T-cell (primary cell): ENCODE measurements around the gene C12orf60. TPM values are rescaled to one million over a fixed set of nuclear protein-coding genes. Genes with fewer than 3 reads are reported as not detected.

Source experiments
- ATAC-seq, 4 experiments: fragments of 200-7000 bp in 3 of 4; fragments of 150-1000 bp in 1 of 4; cut with Tn5 transposase; replicated peaks in 1 of 4; 1 replicate in 3 of 4; 2 replicates in 1 of 4; pipeline ENCODE4 v1.10.0; 2021; ENCODE audit warnings: moderate library complexity in 3 of 4, mild to moderate bottlenecking in 2 of 4, moderate number of reproducible peaks in 1 of 4
- CTCF ChIA-PET, 2 donors: fragments of 300-600 bp; sonication (Branson Sonifier 250); formaldehyde crosslinking; loops; one replicate each; lab custom pipeline; 2022; ENCODE audit warnings: antibody characterized with exemption in 2 of 2; lab: Charles Lee
- POLR2A ChIA-PET, 2 donors: fragments of 300-600 bp; sonication (Branson Sonifier 250); formaldehyde crosslinking; loops; one replicate each; lab custom pipeline; 2022; ENCODE audit warnings: antibody characterized with exemption in 2 of 2; lab: Charles Lee
- DNase-seq, 35 experiments: peaks; one replicate each; pipeline versions ENCODE4 v3.0.0 to v3.0.0-alpha.2; 2013 to 2023
- H3K27ac ChIP-seq: one replicate; pipeline ENCODE4 v1.5.1; 2013; ENCODE audit warnings: low read length
- H3K27me3 ChIP-seq, 2 experiments: replicated peaks in 1 of 2; 1 replicate in 1 of 2; 2 replicates in 1 of 2; pipeline versions ENCODE4 v1.6.1 to v1.7.0; 2013; ENCODE audit warnings: low read length in 1 of 2, mixed read lengths in 1 of 2; ENCODE audit not compliant: control insufficient read depth in 2 of 2, insufficient read depth in 2 of 2; ENCODE audit errors: extremely low read depth in 1 of 2
- H3K36me3 ChIP-seq, 2 donors: 1 replicate in 1 of 2; 2 replicates in 1 of 2; pipeline versions ENCODE4 v1.6.1 to v1.7.0; 2013; ENCODE audit warnings: low read length in 1 of 2; ENCODE audit not compliant: control insufficient read depth in 2 of 2, insufficient read depth in 1 of 2; ENCODE audit errors: extremely low read depth in 1 of 2
- H3K4me1 ChIP-seq, 2 experiments: 1 replicate in 1 of 2; 2 replicates in 1 of 2; pipeline versions ENCODE4 v1.6.1 to v1.7.0; 2013; ENCODE audit warnings: low read length in 2 of 2, mixed read lengths in 1 of 2; ENCODE audit not compliant: insufficient read depth in 2 of 2, control insufficient read depth in 1 of 2; ENCODE audit errors: extremely low read depth in 1 of 2
- H3K4me3 ChIP-seq, 2 donors: 1 replicate in 1 of 2; 2 replicates in 1 of 2; pipeline versions ENCODE4 v1.5.1 to v1.7.0; 2013; ENCODE audit warnings: mild to moderate bottlenecking in 2 of 2, low read length in 1 of 2, moderate library complexity in 1 of 2; ENCODE audit not compliant: control insufficient read depth in 1 of 2; ENCODE audit errors: extremely low read depth in 1 of 2
- H3K9me3 ChIP-seq: 2 replicates; pipeline ENCODE4 v1.7.0; 2013
- H3K27ac Mint-ChIP-seq, 2 donors: one replicate each; pipeline ENCODE4 v1.8.0; 2020 to 2021; ENCODE audit warnings: mild to moderate bottlenecking in 2 of 2, mixed read lengths in 2 of 2
- H3K27me3 Mint-ChIP-seq, 2 donors: one replicate each; pipeline ENCODE4 v1.8.0; 2021 to 2022; ENCODE audit warnings: mixed read lengths in 2 of 2
- H3K36me3 Mint-ChIP-seq: one replicate; pipeline ENCODE4 v1.8.0; 2021; ENCODE audit warnings: mixed read lengths
- H3K4me1 Mint-ChIP-seq, 3 donors: one replicate each; pipeline ENCODE4 v1.8.0; 2020 to 2022; ENCODE audit warnings: mixed read lengths in 3 of 3, mild to moderate bottlenecking in 1 of 3
- H3K4me3 Mint-ChIP-seq, 3 donors: one replicate each; pipeline ENCODE4 v1.8.0; 2020 to 2022; ENCODE audit warnings: mild to moderate bottlenecking in 3 of 3, mixed read lengths in 3 of 3, moderate library complexity in 3 of 3
- H3K9me3 Mint-ChIP-seq, 3 donors: one replicate each; pipeline ENCODE4 v1.8.0; 2020 to 2022; ENCODE audit warnings: mixed read lengths in 3 of 3
- WGBS: methylation state at CpG from one replicate; pipeline ENCODE4 v1.1.5; 2013; ENCODE audit warnings: missing lambda C conversion rate; ENCODE audit not compliant: insufficient coverage; 5-methylcytosine and 5-hydroxymethylcytosine counted together
- total RNA-seq, 35 experiments: library from RNA in 6 of 35; stranded (reverse) in 6 of 35; fragments of 120-200 nt in 1 of 35; gene quantifications; one replicate each; pipeline versions ENCODE4 v1.2.1 to v1.2.4 and lab custom pipeline; 2013 to 2026

The C12orf60 gene
- total RNA-seq, 5 donors from 2014 or later (not counting 1 experiment from before 2014, with no cell fraction given), result 0.50 to 1.4 (median 0.93) TPM; not detected in 1

DNA sequence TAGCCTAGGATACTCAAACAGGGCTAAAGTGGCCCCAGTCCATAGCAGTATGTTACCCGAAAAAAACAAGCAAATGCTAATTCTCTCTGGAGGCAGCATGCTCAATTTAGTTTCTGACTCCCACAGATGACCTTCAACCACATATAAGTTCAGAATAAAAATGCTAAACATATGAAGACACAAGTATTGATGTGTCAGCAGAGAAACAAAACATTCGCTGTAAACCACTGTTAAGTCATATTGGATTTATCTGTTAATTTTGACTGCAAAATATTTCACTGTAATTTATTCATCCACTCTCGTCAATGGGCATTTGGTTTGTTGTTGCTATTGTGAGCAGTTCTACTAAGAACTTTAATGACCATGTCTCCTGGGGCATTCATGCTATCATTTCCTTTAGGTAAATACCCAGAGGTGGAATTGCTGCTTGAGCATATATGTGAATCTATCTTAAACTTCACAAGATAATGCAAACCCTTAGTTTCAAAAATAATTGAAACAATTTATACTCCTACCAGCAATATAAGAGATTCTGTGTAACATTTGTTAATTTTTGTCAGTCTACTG lies 36.7 kb upstream of the C12orf60 start:
- Mint-ChIP-seq H3K4me3 (peak overlapping the region in 2 of 3 donors; percentile 22 to 41), H3K36me3 (peaks cover 55% of the 10 kb centered on the region), H3K27me3 (no peaks in the 10 kb centered on the region), H3K4me1 (peaks cover 36 to 58% (median 43%) of the 10 kb centered on the region in 3 donors), H3K9me3 (peaks cover 8 to 24% (median 19%) of the 10 kb centered on the region in 3 donors), H3K27ac (peak overlapping the region in 1 of 2 donors; percentile 65)
- no peak for DNase-seq
- peaks cover 2 to 20% of the 10 kb centered on the region in 2 experiments for H3K4me1 ChIP-seq
- ChIA-PET POLR2A (no interaction called here), CTCF (interaction anchor here in 1 of 2 donors (0.6 kb wide), 2 partner anchors 36 to 404 kb away, joined by 3 to 13 read pairs; no protein-coding TSS in a partner anchor)
- peaks cover 3 to 17% of the 10 kb centered on the region in 2 donors for H3K36me3 ChIP-seq
- ATAC-seq, result no peak
- no CpG with 5 or more reads among the region's 3 CpGs for WGBS
- no peak overlapping the region for H3K27ac ChIP-seq
- H3K9me3 ChIP-seq, result peaks cover 3% of the 10 kb centered on the region
- H3K27me3 ChIP-seq, result no peaks in the 10 kb centered on the region
- no peak overlapping the region for H3K4me3 ChIP-seq

DNA sequence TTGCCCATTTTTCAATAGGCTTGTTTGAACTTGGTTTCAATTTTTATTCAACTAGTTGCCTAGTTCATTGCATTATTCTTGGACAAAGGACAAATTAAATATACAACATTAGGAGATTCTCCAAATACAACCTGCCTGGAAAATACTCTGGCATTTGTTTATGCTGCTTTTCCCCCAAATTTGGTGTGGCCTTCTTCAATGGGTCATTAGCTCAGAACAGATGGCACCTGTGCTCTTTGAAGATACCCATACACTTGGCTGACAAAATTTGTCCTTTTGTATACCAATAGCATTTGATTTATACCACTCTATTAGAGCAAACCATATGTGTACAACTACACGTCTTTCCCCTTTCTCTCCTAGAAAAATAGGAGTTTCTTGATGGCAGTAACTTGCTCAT lies 35.9 kb upstream of the C12orf60 start:
- H3K9me3 ChIP-seq, result peaks cover 3% of the 10 kb centered on the region
- H3K27me3 ChIP-seq, result no peaks in the 10 kb centered on the region
- peaks cover 45 to 57% (median 46%) of the 10 kb centered on the region in 3 donors for H3K4me1 Mint-ChIP-seq
- peaks cover 8 to 17% (median 15%) of the 10 kb centered on the region in 3 donors for H3K9me3 Mint-ChIP-seq
- H3K27me3 Mint-ChIP-seq, result no peaks in the 10 kb centered on the region
- peaks cover 46% of the 10 kb centered on the region for H3K36me3 Mint-ChIP-seq
- ChIA-PET POLR2A (no interaction called here), CTCF (no interaction called here)
- H3K27ac Mint-ChIP-seq, result peak overlapping the region in 1 of 2 donors; percentile 58
- H3K4me3 ChIP-seq, result peak overlapping the region in 1 of 2 donors; percentile 23
- peak overlapping the region in 1 of 3 donors; percentile 99 for H3K4me3 Mint-ChIP-seq
- H3K4me1 ChIP-seq, result peaks cover 5 to 26% of the 10 kb centered on the region in 2 experiments
- no peak overlapping the region for H3K27ac ChIP-seq
- ATAC-seq (no peak), DNase-seq (no peak)
- WGBS, result no CpG with 5 or more reads among the region's 1 CpG
- H3K36me3 ChIP-seq, result peaks cover 3 to 17% of the 10 kb centered on the region in 2 donors

GRCh38 chr12:14768823-14769405 lies 34.6 kb upstream of the C12orf60 start:
- no peak for ATAC-seq
- Mint-ChIP-seq H3K27ac (peak overlapping the region; percentile 99), H3K36me3 (peaks cover 41% of the 10 kb centered on the region), H3K9me3 (peaks cover 8 to 17% (median 15%) of the 10 kb centered on the region in 3 donors), H3K4me3 (peak overlapping the region; percentile 91 to 99 (median 99)), H3K27me3 (no peaks in the 10 kb centered on the region), H3K4me1 (peaks cover 52 to 63% (median 55%) of the 10 kb centered on the region in 3 donors)
- Histone ChIP-seq H3K27ac (peak overlapping the region; percentile 95), H3K4me1 (peaks cover 9 to 33% of the 10 kb centered on the region in 2 experiments), H3K27me3 (no peaks in the 10 kb centered on the region), H3K4me3 (peak overlapping the region; percentile 81 to 96), H3K36me3 (peaks cover 3 to 17% of the 10 kb centered on the region in 2 donors), H3K9me3 (peaks cover 3% of the 10 kb centered on the region)
- DNase-seq, result peak in 15 of 35 experiments; percentile 3 to 46 (median 14)
- WGBS, result 41% methylated on average over 9 of the region's 16 CpGs
- ChIA-PET CTCF (interaction anchor here (0.7 to 9.8 kb wide), 8 partner anchors 21 to 816 kb away, joined by 3 to 122 read pairs (median 5); partner anchors contain the start of genes ARHGDIB (in 1 of the 2), C12orf60 (in 1 of the 2) and WBP11 (in 1 of the 2)), POLR2A (interaction anchor here (1.3 to 8.3 kb wide), 7 partner anchors 31 to 403 kb away, joined by 3 to 121 read pairs (median 5); partner anchors contain the start of genes ATF7IP (in 1 of the 2), C12orf60 (in 1 of the 2) and WBP11 (in 1 of the 2))

DNA sequence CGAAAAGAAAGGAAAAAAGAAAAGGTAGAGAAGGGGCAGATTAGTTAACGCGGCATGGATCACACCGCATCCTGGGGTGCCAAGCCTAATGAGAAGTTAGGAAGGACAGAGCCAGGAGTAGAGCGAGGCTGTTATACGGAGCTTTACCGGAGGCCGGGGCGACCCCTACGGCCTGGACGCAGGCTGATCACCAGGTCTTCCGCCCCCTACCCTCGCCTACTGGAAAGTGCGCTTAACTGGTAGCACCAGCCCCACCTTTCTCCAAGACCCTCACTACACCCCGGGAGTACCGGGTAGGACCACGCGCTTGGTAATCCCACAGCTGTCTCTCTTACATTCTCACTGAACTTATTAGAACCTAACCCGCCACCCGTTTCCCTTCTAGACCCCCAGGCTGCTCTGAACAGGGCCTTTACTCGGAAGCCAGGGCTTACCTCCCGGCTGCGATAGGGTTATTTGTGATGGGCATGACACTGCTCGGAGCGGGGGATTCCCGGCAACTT lies 34.0 kb upstream of the C12orf60 start:
- H3K4me1 Mint-ChIP-seq, result peaks cover 58 to 68% (median 60%) of the 10 kb centered on the region in 3 donors
- peaks cover 3 to 17% of the 10 kb centered on the region in 2 donors for H3K36me3 ChIP-seq
- no peaks in the 10 kb centered on the region for H3K27me3 ChIP-seq
- ChIA-PET CTCF (interaction anchor here (0.5 to 9.8 kb wide), 11 partner anchors 20 to 353 kb away, joined by 3 to 122 read pairs (median 5); partner anchors contain the start of genes ARHGDIB (in 1 of the 2), C12orf60 (in 1 of the 2) and WBP11 (in 1 of the 2)), POLR2A (interaction anchor here (1.0 to 8.3 kb wide), 14 partner anchors 13 to 404 kb away, joined by 3 to 121 read pairs (median 6); partner anchors contain the start of genes C12orf60 (in 2 of the 2), WBP11 (in 2 of the 2), ARHGDIB (in 1 of the 2) and ATF7IP (in 1 of the 2))
- peak overlapping the region; percentile 99 for H3K27ac Mint-ChIP-seq
- DNase-seq, result peak in 3 of 35 experiments; percentile 8 to 25 (median 15)
- 0% methylated on average over 10 of the region's 26 CpGs for WGBS
- peaks cover 39% of the 10 kb centered on the region for H3K36me3 Mint-ChIP-seq
- ATAC-seq, result no peak
- H3K9me3 ChIP-seq, result peaks cover 3% of the 10 kb centered on the region
- peak overlapping the region; percentile 81 to 96 for H3K4me3 ChIP-seq
- peak overlapping the region; percentile 91 to 99 (median 99) for H3K4me3 Mint-ChIP-seq
- H3K27me3 Mint-ChIP-seq, result no peaks in the 10 kb centered on the region
- H3K9me3 Mint-ChIP-seq, result peaks cover 8 to 17% (median 15%) of the 10 kb centered on the region in 3 donors
- H3K27ac ChIP-seq, result peak overlapping the region; percentile 95
- H3K4me1 ChIP-seq, result peaks cover 9 to 36% of the 10 kb centered on the region in 2 experiments

DNA sequence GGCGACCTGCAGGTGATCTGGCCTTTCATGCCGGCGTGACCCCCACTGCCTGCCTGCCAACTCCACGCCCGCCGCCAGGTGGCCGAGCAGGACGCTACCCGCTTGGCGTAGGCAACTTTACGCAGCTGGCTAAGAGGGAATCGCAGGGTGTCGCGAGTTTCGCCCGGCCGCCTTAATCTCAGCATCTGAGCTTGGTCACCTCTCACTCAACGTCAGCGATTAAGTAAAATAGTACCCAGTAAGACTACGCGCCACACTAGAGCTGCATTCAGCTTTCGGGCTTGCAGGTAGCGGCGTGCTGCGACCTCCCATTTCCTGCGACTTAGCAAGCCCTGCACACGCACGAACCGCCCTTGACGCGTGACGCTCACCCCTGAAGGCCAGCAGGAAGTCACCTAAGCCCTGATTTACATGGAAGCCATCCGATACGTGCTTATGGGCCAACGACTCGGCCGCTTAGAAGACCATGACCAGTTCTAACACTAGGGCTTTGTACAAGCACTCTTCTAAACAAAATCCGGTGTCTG lies 33.4 kb upstream of the C12orf60 start:
- WGBS, result under 1% methylated on average over 38 of the region's 38 CpGs
- Histone ChIP-seq H3K27ac (peak overlapping the region; percentile 95), H3K36me3 (peaks cover 3 to 15% of the 10 kb centered on the region in 2 donors), H3K4me1 (peaks cover 11 to 41% of the 10 kb centered on the region in 2 experiments), H3K9me3 (peaks cover 3% of the 10 kb centered on the region), H3K4me3 (peak overlapping the region; percentile 81 to 96), H3K27me3 (no peaks in the 10 kb centered on the region)
- Mint-ChIP-seq H3K4me1 (peaks cover 62 to 73% (median 63%) of the 10 kb centered on the region in 3 donors), H3K4me3 (peak overlapping the region; percentile 91 to 99 (median 99)), H3K9me3 (peaks cover 8 to 17% (median 15%) of the 10 kb centered on the region in 3 donors), H3K27ac (peak overlapping the region; percentile 99), H3K27me3 (no peaks in the 10 kb centered on the region), H3K36me3 (peaks cover 34% of the 10 kb centered on the region)
- POLR2A ChIA-PET, result interaction anchor here (0.7 to 8.3 kb wide), 18 partner anchors 12 to 405 kb away, joined by 3 to 121 read pairs (median 6); partner anchors contain the start of genes ATF7IP (in 2 of the 2), C12orf60 (in 2 of the 2), WBP11 (in 2 of the 2) and ARHGDIB (in 1 of the 2)
- ATAC-seq (peak; percentile 60 to 65 (median 62)), DNase-seq (peak; percentile 74 to 94 (median 86))
- CTCF ChIA-PET, result interaction anchor here (0.5 to 9.8 kb wide), 14 partner anchors 8 to 405 kb away, joined by 3 to 122 read pairs (median 5); partner anchors contain the start of genes ARHGDIB (in 1 of the 2), ATF7IP (in 1 of the 2), C12orf60 (in 1 of the 2) and WBP11 (in 1 of the 2)
